Stimulated activated naive CD8-positive, alpha-beta T cell treated with anti-CD3 and anti-CD28 coated beads, Interleukin-15, Interleukin-2, amounts not matched to agents 100 U/mL and 50 U/mL, for 24 hours (primary cell): ENCODE measurements around the gene COP1.
"Not testable (repeated sequence)": the region's sequence is repeated elsewhere in the genome, so short reads cannot be mapped to it uniquely, and the experiment has no call there.

Experiments
- ATAC-seq: fragments of 150-1000 bp; cut with Tn5 transposase; one replicate; pipeline ENCODE4 v1.10.0; 2021
- DNase-seq: peaks from one replicate; pipeline ENCODE4 v3.0.0; 2021

Gene COP1

DNA sequence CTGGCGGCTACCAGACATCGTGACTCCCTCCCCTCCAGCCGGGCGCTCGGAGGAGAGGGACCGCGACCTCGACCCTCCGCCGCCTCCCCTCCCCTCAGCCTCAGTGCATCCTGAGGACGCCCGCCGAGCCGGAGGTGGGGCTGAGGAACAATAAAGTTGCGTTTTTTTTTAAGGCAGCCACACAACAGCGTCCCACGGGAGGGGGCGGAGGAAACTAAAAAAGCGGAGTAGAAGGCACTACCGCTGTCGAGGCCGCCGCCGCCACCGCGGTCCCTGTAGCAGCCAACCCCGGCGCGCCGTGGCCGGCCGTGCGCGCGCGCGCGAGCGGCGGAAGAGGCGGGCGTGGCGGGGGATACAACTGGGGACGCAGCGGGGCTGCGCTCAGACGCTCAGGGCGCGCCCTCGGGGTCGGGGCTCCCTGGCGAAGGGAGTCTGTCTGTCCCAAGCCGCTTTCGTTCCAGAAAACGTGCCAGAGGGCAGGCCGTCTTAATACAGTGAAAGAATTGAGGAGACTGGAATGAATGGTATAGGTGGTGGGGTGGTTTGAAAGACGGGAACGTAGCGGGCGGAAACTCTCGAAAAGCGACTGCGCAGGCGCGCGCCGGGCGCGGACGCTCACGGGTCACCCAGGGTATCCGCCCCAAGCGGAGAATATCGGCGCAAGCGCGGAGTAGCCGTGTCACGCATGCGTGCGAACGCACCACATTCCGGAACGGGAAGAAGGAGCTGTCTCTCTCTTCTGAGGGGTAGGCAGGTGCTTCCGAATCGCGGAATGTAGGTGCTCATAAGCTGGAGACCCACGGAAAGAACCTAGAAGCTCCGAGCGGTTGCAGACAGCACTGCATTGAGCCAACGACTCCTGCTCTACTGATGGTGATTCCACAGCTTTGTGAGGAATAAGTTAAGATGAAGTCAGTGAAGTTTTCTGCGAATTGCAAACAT is at the start of gene COP1:
COP1 (minus strand) TSS at position 326 of the 942 bp plus-strand sequence; CDS start at position 18, 308 bp downstream.
- ATAC-seq = peak; percentile 88
- DNase-seq = peak; percentile 96

DNA sequence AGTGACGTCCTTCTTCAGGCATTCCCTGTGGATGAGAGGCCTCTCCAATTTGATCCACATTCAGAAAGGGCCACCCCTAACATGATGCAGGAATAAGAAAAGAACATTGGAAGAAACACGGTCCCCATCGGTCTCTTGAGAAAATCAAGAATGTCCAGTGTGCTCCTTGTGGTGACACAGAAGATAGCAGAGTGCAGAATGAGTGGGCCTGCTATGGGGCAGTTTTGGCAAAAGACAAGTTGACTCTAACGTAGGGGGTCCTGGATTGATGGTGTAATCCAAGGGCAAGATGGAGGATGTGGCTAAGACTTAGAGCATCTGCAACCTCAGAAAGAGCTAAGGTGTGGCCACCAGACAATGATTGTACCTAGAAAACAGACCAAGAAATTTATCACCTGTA is 45.1 kb upstream of the COP1 start:
- DNase-seq = no peak
- ATAC-seq = no peak

DNA sequence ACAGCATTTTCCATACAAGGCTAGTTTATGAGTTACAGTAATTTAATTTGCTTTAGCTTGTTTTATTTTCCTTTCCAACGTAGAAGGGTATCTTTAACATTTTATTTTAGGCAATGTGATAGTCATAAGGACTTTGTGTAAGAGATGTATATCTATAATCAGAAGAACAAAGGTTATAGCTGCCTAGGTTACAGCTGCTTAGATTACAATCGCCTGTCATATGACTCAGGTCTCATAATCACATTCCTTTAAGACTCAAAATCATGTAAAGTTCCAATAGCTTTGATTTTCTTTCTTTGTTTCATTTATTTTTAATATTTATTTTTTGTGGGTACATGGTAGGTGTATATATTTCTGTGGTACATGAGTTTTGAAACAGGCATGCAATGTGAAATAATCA is 37.8 kb upstream of the COP1 start:
- no peak for ATAC-seq
- no peak for DNase-seq

DNA sequence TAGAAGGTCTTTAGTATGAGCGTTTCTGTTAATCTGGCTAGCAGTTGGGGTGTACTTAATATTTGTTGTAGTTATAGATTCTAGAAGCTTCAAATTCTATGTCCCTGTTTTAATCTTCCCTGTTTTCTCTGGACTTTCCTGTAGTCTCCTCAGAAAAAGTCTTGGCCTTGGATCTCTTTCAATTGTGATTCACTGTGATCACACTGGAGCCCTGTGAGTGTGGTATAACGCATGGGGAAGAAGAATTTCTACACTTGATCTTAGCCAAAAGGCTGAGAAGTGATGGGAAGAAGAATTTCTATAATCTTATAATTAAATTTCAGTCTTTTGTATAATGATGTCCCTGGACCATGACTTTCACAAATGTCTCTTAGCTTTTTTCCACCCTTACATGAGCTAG is 36.7 kb upstream of the COP1 start:
- no peak for ATAC-seq

DNA sequence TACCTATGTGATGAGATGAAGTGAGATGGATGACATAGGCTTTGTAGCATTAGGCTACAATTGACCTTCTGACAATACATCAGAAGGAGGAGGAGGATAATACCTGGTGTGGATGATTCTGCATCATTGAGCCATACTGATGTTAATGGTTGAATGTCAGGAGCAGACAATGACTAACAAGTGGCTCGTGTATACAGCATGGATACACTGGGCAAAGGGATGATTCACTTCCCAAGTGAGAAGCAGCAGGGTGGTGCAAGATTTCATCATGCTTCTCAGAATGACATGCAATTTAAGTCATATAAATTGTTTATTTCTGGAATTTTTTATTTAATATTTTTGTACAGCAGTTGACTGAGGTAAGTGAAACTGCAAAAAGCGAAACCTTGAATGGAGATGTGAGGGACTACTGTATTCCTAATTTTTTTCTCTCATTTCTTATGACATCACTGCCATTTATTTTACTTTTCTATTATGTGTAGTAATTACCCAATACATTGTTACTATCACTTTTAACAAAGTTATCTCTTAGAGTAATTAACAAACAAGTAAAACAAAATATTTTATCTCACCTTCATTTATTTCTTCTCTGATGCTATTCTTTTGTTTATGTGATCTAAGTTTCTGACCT is 34.4 kb upstream of the COP1 start:
- peak; percentile 100 for ATAC-seq
- no peak for DNase-seq

More for the DNA sequence above, 36.7 kb upstream of the COP1 start:
- no peak for DNase-seq

DNA sequence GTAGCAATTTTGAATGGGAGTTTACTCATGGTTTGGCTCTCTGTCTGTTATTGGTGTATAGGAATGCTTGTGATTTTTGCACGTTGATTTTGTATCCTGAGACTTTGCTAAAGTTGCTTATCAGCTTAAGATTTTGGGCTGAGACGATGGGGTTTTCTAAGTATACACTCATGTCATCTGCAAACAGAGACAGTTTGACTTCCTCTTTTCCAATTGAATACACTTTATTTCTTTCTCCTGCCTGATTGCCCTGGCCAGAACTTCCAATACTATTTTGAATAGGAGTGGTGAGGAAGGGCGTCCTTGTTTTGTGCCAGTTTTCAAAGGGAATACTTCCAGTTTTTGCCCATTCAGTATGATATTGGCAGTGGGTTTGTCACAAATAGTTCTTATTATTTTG is 26.6 kb upstream of the COP1 start:
- ATAC-seq, DNase-seq: not testable (repeated sequence)

DNA sequence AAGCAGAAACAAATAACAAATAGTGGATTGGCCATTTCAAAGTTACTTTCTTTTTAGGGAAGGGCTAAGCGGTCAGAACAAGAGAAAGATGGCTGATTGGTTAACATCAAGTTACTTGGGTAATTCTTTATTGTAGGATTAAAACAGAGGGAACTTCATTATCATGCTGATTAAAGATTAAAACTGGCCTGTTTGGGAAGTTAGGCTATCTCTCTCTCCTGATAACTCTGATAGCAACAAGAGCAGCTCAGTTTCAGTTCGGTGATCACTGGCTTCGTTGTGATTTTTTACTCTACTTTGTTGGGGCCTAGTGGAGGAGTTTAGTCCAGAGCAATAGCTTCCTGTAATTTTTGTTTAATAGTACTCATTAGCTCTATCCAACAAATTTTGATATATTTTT is 20.5 kb upstream of the COP1 start:
- ATAC-seq = no peak

DNA sequence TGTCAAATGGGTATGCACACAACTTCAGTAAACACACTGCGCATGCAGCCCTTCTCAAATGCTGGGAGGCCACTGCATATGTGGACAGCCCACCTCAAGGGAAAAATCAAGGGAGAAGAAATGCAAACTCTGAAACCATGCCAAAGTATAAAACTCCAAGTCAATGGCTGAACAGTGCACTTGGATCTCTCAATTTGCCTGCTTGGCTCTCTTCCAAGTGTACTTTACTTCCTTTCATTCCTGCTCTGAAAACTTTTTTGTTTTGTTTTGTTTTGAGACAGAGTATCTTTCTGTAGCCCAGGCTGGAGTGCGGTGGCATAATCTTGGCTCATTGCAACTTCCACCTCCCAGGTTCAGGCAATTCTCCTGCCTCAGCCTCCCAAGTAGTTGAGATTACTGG is 18.8 kb upstream of the COP1 start:
- ATAC-seq = no peak
- DNase-seq = no peak

More for the DNA sequence above, 20.5 kb upstream of the COP1 start:
- DNase-seq = no peak

DNA sequence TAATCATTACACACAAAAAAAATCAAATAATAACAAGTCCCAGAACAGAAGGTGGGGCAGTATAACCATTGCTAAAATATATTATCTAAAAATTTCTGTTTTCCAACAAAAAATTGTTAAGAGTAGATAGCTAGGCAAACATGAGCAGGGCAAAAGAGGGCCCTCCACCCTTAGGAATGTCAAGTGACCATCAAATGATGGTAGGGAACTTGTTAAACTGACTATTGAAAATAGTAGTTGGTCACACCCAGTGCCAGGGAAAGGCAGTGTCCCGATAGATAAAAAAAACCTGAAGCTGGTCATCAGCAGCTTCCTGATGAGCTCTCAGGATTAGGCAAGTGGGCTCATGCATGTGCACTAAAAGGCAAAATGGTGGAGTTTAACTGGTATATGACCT is 18.4 kb upstream of the COP1 start:
- ATAC-seq (no peak), DNase-seq (no peak)

DNA sequence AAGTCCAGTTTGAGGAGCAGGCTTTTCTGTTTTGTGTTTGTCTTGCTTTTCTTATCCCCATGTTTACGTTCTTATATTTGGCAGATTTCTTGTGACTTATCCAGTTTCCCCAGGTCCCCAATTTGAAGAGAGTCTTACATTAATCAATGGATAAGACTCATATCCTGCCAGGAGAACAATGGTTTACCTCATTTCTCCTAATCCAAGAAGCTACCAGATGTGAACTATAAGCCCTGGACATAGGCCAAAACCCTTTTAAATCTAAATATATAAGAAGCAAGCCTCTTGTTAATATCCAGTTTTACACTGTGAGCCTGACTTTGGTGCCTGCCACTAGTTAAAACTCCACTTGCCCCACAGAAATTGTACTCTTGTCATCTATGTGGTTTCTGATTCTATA is 15.1 kb upstream of the COP1 start:
- ATAC-seq (no peak), DNase-seq (no peak)

DNA sequence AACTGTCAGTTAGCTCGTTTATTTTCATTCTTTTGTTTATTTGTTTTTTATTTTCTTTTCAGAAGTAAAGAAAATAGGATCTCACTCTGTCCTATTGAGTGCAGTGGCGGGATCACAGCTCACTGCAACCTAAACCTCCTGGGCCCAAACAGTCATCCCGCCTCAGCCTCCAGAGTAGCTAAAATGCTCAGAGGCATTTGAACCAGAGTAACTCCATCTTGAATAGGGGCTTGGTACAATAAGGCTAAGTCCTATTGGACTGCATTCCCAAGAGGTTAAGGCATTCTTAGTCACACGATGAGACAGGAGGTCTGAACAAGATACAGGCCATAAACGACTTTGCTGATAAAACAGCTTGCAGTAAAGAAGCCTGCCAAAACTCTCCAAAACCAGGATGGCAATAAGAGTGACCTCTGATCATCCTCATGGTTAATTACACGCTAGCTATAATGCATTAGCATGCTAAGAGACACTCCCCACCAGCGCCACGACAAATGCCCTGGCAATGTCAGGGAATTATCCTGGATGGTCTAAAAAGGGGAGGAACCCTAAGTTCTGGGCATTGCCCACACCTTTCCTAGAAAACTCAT is 13.1 kb upstream of the COP1 start:
- DNase-seq (no peak), ATAC-seq (no peak)

DNA sequence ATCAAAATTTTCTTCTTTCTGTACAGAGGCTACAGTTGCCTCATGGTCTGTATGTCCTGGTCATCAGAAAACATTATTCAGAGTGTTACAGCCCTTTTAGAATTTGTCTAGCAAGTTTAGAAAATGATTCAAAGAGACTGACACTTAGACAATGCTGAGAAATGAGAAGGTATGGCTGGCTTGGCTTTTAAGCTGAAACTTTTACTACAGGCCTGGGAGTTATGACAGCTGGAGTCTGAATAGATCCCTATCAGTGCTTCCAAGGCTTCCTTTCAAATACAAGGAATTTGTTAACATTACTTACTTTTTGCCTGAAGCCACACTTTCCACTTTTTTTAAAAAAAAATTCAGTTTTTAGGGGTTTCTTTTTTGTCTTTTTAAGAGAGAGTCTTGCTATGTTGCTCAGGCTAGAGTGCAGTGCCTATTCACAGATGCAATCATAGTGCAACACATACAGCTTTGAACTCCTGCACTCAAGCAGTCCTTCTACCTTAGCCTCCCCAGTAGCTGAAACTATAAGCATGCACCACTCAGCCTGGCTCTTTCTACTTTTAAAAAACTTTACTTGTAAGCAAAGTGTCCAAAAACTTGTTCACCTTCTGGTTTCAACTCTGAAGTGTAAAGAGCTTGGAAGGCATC is 10.5 kb upstream of the COP1 start:
- DNase-seq (no peak), ATAC-seq (no peak)

DNA sequence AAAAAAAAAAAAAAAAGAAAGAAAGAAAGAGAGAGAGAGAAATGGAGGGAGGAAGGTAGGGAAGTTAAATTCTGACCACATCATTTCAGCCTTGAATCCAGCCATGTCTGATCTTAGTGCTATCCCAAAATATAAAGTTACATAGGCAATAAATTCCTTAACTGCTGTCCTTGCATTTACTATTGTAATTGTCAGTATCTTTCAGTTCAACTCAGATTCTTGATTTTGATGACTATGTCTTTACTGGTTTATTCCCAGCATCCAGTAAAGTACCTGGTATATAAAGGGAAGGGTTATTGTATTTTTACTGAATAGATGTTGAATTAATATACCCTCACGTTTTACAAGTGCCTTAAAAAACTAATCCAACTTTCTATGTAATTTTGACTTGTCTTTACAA is 8.9 kb upstream of the COP1 start:
- ATAC-seq (no peak), DNase-seq (no peak)

DNA sequence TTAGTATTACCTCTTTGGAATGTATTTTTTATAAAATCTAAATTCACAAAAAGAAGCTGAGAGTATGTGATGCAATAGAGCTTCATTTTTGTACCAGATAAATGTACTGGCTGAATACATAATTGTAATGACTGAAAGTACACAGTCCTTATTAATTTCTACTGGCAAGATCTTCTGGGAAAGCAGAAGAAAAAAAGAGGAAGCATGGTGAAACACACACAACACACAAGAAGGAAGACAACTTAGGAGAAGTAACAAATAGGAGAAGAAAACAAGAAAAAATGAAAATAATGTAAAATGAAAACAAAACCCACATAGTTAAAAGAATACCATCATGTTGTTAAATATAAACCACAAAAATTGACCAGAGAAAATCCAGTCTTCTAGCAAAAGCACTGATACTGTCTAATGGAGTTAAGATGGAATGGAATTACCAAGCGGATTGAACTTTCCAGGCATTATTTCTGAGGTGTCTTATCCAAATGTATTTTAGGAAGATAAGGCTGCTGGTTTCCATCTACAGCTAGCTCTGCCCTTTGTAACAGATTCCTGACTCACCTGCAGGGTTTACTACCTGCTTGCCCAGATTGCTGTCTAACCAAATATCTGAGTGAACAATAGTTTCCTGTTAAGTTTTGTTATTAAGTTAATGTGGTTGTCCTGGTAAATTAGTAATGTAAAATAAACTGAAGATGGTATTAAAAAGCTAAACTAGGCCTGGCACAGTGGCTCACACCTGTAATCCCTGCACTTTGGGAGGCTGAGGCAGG is 4.5 kb upstream of the COP1 start:
- DNase-seq (no peak), ATAC-seq (no peak)

DNA sequence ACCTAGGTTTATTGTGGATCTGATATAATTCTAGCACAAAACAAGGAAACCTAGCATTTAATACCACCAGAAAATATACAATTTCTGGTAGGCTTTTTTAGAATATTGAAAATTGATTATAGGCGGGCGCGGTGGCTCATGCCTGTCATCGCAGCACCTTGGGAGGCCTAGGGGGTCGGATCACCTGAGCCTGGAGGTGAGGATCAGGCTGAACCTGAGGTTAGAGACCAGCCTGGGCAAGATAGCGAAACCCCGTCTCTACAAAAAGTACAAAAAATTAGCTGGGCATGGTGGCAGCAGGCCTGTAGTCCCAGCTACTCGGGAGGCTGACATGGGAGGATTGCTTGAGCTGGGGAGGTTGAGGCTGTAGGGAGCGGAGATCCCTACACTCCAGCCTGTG is 948 bp upstream of the COP1 start:
- no peak for ATAC-seq
- no peak for DNase-seq

DNA sequence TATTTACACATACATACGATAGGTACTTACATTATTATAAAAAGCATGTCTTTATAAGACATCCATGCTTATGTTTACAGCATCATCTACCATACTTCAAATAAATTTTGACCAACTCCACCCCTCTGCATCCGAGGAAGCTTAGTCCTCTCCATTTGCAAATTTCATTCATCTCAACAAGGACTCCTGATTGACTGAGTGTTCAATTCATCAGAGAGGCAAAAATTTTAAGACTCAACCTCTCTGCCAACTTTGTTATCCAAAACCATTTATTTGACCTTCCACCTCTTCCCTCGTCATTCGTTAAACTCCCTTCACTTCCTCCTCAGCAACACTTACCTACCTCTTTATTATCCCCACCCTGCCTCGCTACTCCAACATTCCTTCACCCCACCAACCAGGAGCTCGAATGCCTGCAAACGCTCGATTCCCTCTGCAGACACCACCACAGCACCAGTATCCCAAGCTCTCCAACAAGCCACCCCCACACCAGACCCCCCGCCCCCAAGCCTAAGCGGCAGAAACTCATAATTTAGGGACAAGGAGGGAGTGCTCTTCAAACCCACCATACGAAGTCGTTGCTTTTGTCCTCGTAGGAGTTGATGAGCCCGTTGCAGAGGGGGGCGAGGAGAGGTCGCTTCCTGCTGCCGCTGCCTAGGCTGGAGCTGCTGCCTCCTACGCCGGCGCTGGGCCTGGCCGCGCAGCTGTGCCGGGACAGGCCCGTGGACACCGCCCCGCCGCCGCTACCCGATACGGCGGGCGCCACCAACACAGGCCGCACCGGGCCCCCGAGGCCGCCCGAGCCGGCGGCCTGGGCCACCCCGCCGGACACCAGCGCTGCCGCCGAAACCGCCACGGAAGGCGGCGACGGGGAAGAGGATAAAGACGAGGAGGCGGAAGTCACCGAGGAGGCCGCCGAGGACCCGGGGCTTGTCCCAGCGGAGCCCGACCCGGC is 803 bp downstream of the COP1 start:
- DNase-seq (peak; percentile 57), ATAC-seq (peak; percentile 20)

DNA sequence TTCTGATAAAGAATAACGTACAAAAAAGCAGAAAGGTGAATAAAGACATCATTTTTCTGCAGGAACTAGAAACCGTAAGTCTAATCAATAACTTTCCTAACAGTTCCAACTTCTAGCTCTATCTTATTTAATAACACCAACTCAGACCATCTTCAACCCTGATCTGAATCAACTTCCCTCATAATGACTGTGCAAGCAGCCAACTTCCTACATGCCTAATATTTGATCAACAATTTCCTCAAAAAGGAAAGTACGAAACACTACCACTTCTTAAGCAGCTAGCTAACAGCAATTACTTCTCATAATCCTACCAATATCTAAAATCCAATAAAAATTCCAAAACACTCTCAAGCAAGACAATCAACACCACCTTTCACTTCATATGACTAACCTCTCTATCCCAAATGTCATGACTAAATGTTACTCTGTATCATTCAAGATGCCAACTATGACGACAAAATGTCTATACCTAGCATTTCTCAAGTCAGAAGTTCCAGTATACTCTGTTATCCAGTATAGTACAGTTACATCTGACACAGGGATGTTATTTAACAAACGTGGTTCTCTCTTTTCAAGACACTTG is 1.7 kb downstream of the COP1 start:
- ATAC-seq (peak; percentile 25), DNase-seq (no peak)

DNA sequence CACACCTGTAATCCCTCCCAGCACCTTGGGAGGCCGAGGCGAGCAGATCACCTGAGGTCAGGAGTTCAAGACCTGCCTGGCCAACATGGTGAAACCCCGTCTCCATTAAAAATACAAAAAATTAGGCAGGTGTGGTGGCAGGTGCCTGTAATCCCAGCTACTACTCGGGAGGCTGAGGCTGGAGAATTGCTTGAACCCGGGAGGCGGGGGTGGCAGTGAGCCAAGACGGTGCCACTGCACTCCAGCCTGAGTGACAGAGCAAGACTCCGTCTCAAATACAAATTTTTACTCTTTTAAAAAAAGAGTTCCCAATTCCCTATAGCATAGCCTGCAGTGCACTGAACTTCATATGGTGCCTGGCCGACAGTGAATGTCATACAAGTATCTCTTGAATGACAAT is 2.4 kb downstream of the COP1 start:
- not testable (repeated sequence) for ATAC-seq, DNase-seq

DNA sequence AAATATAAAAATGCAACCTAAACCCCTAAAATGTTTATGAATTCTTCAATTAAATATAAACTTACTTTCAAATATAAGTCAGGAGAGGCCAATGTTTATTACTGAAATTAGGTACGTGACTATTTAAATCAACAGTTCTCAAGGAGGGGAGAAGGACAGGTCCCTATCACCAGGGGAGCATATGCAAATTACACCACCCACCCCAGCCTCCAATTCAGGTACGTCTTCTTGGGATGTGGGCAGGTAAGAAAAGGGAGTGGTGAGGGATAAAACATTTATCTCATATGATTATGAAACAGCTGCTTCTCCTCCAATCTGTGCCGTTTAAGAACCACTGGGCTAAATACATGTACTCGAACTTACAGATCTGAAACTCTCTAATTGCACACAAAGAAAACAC is 3.4 kb downstream of the COP1 start:
- DNase-seq (no peak), ATAC-seq (no peak)

DNA sequence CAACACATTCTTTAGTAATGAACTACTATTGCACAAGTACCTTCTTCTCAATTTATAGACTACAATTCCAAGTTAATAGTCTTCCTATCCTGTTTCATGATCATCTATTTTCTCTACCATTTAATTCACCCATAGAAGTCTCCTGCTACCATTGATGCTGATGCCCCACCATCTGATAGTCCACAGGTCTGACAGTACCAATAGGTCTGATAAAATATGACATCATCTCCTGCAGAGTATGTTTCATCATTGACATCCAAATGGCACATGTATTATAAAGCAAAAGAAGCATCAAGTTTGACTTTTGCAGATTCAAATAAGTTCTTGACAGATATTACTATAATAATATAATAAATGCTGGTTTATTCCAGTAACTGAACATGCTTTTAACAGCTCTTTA is 5.5 kb downstream of the COP1 start:
- ATAC-seq = no peak
- DNase-seq = no peak
